HG03457 (cell line): ENCODE data around the gene GID4.
"Not testable (repeated sequence)": the region's sequence is repeated elsewhere in the genome, so short reads cannot be mapped to it uniquely, and the experiment has no call there.

ENCODE experiments used
- ATAC-seq: cut with Tn5 transposase; IDR thresholded peaks from one replicate; pipeline ENCODE4 v1.9.1; 2021; ENCODE audit warnings: moderate number of reproducible peaks; ENCODE audit not compliant: unreplicated experiment

GID4 gene

DNA sequence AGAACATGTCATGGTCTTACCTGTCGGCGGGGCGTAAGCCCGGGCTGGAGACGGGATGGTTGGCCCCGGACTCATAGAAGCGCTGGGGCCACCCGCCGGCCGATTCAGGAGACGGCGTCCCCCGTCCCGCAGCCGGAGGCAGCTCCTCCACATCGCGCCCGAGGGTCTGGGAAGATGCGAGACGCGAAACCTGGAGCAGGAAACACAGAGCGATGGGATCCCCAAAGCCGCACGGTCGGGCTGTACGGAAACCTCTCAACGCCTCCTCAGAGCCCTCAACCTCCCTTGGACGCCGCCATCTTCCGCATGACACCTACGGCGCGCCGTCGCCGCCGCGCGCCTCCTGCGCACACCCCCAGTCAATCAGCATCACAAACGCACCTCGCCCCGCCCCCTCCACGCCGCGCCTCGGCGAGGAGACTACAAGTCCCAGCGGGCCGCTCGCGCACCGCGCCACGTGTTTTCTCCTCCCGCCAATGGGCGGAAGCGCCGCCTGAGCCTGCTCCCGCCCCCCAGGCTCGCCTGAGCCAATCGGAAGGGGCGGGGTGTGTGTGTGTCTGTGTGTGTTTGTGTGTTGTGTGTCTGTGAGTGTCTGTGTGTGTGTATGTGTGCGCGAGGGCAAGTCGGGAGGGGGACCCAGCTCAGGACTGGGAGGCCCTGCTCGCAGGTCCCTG is at the start of gene GID4, which contains the start of gene ATPAF2:
Gene GID4 (plus strand): TSS at position 548 of the 674 bp plus-strand sequence. CDS start 57 bp downstream, at position 605.
Gene ATPAF2 (minus strand): TSS at position 308 of the 674 bp plus-strand sequence. CDS start 155 bp downstream, at position 153.
- peak; percentile 76 for ATAC-seq

DNA sequence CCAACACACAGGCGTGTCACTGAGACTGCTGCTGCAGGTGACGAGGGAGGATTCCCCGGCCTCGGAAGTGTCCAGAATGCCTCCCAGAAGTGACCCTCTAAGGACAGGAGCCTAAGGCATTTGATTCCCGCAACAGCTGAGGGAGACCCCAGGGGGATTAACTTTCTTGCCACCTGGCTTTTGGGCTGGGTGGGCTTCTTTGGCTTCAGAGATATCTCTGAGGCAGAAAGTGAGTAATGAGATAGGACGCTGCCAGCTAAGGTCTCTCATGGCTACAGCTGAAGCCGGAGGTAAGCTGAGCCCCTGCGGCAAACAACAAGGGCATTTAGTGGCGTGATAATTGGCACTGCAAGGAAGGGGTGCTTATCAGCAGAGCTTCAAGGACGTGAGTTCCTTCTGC is 49.6 kb upstream of the GID4 start:
- no peak for ATAC-seq

DNA sequence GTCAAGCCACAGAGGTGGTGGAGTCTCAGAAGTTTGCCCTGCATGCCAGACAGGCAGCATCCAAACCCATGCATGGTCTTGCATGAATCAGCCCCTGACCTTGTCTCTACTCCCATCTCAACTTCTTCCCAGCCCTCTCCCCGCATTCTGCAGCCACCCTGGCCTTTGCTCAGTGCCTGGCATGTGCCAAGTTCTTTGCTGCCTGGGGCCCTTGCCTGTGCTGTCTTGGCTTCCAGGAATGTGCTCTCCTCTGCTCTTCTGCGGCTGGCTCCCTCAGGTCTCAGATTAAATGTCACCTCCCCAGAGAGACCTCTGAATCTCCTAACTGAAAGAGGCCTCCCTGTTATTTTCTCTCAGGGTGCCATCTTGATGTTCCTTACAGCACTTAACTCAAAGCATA is 48.9 kb upstream of the GID4 start:
- no peak for ATAC-seq

DNA sequence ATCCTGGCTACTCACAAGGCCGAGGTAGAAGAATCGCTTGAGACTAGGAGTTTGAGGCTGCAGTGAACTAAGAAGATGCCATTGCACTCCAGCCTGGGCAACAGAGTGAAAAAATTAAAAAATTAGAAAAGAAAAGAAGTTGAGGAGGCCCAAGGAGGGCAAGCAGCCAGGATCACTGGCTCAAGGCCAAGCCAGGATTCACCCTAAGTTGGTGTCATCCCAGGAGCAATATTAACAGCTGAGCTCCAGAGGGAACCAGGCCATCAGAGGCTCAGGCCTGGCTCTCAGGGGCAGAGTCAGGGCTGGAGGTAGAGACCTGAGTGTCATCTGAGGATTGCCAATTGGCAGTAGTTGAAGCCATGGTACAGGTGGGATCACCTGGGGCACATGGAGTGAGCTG is 45.8 kb upstream of the GID4 start:
- ATAC-seq = no peak

DNA sequence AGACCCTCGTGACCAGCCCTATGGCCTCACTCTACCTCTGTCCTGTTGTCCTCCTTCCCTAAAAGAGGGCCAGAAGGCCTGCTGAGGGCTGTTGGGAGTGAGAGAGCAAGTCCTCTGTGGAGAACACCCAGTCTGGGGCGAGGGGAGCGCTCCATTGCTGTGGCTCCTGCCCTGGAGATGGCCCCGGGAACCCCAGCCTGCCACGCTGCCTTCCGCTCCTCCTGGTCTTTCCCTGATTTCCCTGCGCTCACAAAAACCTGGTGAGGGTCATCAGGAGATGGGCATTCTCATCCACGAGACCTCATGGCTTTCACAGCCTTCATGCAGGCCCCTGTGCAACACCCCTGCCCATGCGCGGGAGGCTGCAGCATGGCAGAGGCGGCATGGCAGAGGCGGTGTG is 45.4 kb upstream of the GID4 start:
- no peak for ATAC-seq

DNA sequence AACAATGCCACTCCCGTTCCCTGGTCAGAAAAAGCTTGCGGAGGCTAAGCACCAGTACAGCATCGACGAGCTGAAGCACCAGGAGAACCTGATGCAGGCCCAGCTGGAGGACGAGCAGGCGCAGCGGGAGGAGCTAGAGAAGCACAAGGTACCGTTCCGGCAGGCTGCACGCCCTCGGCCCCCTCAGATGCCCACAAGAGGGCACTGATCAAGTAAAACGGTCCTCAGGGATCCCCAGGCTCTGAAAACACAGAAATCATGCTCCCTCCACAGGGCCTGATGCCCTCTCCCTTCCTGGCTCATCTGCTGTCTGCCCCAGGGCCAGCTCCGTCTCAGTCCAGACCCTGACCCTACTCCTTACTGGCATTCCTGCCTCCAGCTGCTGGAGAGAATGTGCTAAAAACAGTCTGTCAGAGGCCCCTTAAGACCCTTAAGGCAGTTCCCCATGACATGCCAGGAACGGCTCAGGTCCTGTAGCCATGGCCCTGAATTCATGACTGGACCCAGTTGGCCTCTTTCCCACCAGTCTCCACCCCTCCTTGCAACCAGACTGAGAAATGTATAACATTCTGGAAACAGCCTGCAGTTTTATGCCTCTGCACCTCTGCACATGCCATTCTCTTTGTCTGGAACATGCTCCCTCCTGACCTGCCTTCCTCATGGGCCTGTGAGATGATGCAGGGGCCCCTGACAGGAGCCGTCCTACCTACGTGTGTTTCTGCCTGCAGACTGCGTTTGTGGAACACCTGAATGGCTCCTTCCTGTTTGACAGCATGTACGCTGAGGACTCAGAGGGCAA is 44.7 kb upstream of the GID4 start:
- no peak for ATAC-seq

DNA sequence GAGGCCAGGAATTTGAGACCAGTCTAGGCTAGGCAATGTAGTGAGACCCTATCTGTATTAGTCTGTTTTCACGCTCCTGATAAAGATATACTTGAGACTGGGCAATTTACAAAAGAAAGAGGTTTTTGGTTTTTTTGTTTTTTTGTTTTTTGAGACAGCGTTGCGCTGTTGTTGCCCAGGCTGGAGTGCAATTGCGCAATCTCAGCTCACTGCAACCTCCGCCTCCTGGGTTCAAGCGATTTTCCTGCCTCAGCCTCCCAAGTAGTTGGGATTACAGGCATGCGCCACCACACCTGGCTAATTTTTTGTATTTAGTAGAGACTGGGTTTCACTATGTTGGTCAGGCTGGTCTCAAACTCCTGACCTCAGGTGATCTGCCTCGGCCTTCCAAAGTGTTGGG is 43.3 kb upstream of the GID4 start:
- not testable (repeated sequence) for ATAC-seq

DNA sequence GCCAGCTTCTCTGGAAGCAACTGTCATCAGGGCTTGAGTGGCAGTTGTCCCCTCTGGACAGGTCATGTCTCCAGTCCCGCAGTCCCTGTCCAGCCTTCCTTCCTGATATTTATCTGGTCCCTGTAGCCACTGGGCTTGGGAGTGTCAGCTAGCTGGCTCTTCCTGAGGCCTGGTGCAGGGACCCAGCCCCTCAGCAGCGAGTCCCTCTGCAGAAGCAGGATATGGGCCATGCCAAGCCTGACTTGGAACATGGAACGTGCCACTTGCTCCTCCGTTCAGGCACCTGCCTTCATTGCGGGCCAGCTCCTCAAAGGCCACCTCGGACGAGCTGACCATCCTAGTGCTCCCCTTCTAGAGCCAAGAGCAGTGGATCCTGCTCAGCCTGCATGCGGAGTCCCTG is 40.3 kb upstream of the GID4 start:
- ATAC-seq = no peak

DNA sequence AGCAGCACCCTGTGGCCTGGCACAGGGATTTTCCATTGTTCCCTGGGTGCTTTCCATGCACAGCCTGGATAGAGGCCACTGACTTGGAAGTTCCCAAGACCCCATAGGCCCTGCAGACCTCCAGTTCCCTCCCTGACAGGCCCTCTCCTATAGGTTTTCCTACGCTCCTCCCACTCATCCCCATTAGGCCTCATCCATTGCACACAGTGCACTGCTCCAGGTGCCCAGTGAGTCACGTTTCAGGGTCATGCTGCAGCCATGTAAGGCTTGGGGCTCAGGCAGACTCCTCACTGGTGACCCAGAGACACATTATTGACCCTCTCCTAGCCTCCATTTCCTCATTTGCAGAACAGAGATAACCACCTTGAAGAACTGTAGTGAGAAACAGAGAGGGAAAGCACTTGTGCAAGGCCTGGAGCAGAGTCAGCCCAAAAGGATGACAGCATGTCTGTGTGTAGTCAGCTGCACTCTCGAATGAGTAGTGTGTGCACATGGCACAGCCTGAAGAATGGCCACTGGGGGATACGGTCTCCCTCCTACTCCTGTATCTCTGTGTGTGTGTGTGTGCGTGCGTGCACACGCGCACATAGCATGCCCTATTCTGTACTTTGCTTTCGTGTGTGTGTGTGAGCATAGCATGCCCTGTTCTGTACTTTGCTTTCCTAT is 39.7 kb upstream of the GID4 start:
- no peak for ATAC-seq

DNA sequence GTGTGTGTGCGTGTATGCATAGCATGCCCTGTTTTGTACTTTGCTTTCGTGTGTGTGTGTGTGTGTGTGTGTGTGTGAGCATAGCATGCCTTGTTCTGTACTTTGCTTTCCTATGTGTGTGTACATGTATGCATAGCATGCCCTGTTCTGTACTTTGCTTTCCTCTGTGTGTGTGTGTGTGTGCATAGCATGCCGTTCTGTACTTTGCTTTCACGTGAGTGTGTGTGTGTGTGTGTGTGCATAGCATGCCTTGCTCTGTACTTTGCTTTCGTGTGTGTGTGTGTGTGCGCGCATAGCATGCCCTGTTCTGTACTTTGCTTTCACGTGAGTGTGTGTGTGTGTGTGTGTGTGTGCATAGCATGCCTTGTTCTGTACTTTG is 39.2 kb upstream of the GID4 start:
- no peak for ATAC-seq

DNA sequence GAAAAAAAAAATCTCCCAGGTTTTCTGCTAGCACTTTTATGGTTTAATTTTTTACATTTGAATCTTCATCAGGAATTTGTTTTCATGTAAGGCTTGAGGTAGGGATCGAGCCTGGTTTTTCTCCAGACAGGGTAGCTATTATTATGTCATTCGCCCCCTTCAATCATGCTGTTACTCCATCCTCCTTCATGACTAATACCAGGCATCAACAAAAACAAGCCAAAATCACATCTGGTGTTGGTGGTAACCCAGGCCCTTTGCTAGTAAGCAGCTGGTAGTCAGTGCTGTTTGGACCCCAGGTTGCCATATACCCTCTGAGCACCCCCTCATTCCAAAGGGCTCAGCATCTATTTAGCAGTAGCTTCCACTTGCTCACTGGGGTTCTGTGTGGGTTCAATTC is 37.0 kb upstream of the GID4 start:
- ATAC-seq = no peak

DNA sequence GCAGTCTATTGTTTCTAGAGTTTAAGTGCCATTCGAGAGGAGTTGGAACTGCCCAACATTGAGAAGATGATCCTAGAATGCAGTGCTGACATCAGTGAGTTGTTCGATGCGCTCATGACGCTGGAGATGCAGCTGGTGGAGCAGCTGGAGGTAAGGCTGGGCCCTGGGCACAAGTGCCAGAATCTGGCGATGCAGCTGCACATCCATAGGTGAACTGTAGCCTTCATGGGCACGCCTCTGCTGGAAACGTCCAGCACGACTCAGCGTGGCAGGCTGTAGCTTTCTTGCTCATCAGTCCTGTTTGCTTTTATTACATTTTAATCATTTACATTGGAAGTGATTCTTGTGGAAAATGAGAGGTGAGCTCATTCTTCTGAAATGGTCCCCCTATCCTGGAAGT is 34.9 kb upstream of the GID4 start:
- no peak for ATAC-seq

DNA sequence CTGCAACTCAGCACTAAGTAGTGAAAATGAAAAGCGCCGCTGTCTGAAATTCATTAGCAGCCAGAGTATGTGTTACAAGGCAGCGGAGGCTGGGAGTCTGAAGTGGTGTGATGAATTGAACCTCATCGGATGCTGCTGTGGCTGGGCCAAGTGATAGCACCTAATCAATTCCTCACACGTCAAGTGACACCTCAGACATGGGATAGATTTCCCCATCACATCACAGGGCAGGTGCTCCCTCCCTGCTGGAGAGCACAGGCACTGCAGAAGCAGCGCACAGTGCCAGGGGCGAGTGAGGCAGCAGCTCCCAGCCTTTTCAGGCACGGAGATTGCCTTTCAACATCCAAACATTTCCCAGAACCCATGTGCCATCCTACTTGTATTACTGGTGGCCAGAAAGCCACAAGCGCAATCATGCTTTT is 34.3 kb upstream of the GID4 start:
- ATAC-seq = no peak

DNA sequence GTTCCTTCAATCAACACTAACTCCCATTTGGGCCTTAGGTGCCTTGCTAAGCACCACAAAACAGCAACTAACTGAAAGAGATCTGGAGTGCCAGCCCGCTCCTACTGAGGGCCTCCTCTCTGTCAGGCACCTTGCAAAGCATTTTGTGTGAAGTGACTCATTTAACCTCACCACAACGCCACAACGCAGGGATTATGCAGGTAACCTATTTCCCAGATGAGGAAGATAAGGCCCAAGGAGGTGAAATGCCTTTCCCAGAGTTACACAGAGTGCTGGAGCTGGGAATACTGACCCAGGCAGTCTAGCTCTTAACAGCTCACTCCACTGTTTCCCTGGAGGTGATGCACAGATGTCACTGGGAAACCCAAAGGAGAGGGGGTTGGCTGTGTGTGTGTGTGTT is 33.7 kb upstream of the GID4 start:
- ATAC-seq = no peak

DNA sequence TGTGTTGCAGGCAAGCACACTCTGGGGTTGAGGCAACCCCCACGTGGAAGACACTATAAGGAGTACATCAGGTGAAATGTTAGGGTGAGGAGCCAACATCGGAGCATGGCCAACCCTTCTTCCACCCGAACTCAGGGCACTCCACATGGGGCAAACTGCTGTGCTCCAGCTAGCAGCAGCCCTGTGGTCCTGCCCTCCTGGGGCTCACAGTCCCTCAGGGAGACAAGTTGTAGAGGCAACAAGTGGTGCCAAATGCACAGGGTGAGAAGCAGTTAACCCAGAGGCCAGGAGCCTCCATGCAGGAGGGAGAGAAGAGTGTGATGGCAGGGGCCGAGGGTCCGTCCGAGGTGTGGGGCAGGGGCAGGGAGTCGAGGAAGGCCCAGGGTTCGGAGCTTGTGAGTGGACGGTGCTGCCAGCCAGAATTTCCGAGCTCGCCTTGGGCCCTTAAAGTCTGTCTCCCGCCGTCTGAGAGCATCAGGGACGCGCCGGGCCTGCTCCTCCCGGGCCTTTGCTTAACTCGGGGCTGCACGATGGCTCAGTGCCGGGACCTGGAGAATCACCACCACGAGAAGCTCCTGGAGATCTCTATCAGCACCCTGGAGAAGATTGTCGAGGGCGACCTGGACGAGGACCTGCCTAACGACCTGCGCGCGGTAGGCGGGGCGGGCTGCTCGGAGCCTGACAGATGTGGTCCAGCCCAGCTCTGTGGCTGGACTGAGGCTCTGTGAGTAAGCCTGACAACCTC is 32.5 kb upstream of the GID4 start:
- no peak for ATAC-seq

DNA sequence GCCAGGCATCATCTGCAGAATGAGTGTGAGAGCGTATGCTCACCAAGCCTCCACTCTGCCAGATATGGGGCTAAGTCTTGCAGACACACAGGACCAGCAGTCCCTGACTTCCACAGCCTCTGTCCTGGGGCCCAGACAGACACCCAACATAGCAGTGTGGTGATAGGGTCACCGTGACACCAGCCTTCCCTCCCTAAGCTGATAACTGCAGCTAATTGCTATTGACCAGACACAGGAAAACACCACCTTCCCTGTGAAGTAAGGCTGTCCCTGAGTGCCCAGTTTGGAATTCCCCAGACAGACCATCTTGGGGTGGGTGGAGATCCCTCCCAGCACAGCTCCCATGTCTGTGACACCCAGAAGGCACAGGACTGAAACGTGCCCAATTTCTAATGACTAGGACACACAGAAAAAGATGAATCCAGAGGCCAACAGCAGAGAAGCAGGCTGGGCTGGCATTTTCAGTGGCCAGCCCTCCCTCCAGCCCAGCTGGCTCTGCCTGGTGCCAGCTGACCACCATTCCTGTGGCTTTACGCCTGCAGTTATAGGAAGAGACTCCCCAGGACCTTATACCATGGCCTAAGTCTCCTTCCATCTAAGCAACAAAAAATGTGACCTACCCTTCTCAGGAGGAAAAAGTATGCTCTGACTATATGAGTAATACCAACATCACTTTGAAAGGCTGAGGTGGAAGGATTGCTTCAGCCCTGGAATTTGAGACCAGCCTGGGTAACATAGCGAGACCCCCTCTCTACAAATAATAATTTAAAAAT is 30.5 kb upstream of the GID4 start:
- ATAC-seq = no peak

DNA sequence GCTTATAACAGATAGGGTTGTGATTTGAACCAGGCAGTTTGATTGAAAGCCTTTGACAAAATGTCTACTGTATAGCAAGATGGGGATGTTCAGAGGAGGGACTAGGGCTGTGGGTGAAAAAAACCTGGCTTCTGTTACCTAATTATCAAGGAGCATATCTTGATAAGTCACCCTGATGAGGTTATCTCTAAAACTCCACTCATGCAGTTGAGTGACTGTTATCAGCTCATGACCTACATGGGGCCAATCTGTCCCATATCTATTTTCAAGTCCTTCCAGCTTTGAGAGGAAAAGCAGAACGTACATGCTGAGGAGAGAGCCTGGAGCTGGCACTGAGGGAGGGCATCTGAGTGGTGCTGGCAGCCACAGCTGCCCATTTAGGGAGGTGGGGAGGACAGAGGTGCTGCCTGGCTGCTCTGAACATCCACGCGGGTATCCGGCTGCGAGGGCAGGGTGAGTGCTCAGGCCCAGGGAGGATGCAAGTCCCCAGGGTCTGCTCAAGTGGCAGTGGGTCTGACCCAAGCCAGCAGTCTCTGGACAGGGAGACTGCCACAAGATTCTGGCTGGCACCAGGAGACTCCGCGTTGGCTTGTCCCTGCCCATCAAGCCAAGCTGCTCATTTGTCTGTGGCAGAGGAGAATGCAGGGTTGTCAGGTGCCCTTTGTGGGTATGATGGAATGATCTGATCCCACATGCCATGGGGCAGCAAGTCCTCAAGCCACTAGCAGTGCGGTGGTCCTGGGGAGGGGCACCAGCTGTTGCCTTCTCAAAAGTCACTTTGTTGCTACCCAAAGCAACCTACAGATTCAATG is 29.4 kb upstream of the GID4 start:
- no peak for ATAC-seq

DNA sequence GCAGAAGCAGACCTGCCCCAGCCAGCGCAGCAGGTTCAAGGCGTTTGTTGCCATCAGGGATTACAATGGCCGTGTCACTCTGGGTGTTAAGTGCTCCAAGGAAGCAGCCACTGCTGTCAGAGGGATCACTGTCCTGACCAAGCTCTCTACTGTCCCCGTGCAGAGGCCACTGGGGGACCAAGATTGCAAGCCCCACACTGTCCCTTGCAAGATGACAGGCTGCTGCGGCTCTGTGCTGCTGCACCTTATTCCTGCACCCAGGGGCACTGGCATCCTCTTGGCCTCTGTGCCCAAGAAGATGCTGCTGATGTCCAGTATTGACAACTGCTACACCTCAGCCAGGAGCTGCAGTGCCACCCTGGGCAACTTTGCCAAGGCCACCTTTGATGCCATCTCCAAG is 27.9 kb upstream of the GID4 start:
- no peak for ATAC-seq

DNA sequence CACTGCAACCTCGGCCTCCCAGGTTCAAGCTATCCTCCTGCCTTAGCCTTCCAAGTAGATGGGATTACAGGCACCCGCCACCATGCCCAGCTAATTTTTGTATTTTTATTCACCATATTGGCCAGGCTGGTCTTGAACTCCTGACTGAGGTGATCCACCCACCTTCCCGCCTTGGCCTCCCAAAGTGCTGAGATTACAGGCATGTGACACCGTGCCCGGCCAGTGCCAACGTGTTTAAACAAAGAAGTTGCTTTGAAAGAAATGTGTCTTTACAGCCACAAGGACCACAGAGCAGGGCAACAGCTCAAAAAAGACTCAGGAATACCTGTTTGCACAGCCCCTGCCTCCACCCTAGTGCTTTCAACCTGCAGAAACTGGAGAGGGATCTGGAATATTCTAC is 25.2 kb upstream of the GID4 start:
- ATAC-seq = no peak

DNA sequence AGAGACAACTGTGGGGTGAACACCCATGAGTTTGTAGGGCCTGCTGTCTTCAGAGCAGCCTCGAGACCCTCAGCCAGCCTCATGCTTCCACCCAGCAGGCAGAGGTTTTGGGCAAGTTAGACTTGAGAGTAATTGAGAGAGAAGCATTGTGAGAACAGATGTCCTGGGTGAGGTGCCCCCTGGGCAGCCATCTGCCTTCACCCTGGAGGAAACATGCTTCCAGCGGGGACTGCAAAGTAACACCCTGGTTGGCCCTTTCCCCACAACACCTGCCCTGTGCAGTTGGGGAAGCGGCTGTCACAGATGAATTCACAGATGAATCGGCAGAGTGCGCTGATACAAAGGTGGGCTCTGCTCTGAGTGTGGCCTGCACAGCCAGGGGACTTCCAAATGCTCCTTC is 23.6 kb upstream of the GID4 start:
- no peak for ATAC-seq
